DMS 273 treated with DMSO at 0.1 percent for 48 hours (cell line): ENCODE data around the gene CD3G.
A peak's percentile ranks its signal among the peaks of the same experiment; 100 is the strongest.

Source experiments
- DNase-seq: peaks from one replicate; lab custom pipeline; 2025; lab: John Stamatoyannopoulos, UW

The CD3G gene

DNA sequence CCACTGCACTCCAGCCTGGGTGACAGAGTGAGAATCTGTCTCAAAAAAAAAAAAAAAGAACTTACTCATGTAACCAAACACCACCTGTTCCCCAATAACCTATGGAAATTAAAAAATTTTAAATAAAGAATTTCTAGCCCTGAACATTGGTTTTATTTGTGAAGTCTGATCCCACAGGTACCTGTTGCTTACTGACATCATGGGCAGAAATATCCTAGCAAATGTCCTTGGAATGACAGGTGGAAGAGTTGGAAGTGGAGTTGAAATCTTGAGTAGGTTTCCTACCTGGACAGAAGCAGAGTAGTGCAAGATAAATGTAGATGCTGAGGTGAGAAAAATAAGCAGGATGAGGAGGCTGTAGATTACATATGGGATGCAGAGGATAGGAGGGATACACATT is 18.9 kb upstream of the CD3G start:
- DNase-seq = no peak

GRCh38 chr11:118328745-118329144 is 15.4 kb upstream of the CD3G start:
- DNase-seq = no peak

DNA sequence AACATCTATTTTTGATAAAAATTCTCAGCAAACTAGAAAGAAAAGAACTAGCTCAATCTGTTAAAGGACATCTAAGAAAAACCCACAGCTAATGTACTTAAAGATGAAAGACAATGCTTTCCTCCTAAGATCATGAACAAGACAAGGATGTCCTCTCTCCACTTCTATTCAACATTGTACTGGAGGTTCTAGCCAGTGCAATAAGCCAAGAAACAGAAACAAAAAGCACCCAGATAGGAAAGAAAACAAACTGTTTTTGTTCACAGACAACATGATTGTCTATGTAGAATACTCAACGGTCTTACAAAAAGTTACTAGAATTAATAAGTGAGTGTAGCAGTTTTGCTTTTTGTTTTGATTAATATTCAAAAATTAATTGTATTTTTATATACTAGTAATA is 9.4 kb upstream of the CD3G start:
- DNase-seq = no peak

DNA sequence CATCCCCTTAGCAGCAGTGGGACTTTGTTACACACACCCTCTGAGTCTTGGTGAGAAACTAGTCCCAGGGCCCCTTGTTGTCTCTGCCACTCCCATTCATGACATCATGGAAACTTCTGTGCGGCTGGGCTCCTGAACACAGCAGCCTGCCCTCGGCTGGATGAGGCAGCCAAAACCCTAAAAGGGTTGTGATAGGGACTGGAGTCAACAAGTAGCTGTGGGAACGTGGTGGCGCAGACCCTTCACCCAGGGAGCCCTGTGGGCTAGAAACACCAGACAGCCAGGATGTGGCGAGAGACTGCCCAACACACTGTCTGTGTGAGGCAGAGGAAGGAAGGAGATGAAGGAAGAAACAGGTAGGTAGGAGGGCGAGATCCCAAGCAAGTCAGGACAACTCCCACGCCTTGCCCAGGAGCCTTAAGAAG is 5.5 kb upstream of the CD3G start:
- DNase-seq = no peak

DNA sequence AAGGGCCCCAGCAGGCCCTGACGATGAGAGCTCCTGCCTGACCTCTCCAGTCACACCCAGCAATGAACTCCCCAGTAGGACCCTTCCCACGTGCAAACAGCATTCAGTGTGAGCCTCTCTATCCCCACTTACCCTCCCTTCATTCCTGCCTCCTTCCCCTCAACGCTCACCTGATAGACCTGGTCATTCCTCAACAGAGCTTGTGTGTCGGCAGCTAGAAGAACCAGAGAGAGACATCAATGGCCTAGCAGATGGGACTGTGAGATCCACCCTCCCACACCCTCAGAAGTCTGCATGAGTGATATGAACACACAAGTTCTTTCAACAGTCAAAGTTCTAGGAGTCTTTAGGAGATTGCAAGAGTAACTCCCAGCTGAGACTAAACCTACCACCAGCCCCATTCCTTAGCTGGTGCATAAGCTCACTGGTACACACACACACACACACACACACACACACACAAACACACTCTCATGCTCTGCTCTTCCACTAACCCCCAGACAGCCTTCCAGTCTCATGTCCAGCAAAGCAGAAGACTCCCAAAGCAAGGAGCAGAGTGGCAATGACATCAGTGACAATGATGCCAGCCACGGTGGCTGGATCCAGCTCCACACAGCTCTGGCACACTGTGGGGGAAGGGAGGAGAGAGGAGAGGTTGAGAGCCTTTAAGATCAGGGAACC is 4.7 kb upstream of the CD3G start:
- no peak for DNase-seq

DNA sequence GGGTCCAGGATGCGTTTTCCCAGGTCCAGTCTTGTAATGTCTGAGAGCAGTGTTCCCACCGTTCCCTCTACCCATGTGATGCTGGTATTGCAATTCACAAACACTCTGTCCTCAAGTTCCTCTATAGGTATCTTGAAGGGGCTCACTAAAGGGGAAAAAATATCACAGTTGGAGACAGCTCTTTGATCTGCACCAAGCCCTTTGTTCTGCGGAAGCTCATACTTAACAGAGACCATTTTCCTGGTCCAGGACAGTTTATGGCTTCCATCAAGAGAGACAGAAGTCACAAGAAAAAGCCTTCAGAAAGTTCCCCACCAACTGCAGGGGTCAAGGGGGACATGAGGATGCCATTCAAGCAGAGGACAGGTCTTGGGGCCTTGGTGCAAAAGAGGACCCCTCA is 3.7 kb upstream of the CD3G start:
- DNase-seq = no peak

GRCh38 chr11:118341261-118341660 is 2.9 kb upstream of the CD3G start:
- DNase-seq = no peak

- DNase-seq = no peak
Observed at GRCh38 chr11:118341815-118342489, 2.2 kb upstream of the CD3G start.

- no peak for DNase-seq
Observed at GRCh38 chr11:118342503-118343161, 1.5 kb upstream of the CD3G start, which contains the start of gene CD3D. TSS of gene CD3D (minus strand) at chr11:118342705. CDS start at chr11:118342607, 98 bp downstream.

DNA sequence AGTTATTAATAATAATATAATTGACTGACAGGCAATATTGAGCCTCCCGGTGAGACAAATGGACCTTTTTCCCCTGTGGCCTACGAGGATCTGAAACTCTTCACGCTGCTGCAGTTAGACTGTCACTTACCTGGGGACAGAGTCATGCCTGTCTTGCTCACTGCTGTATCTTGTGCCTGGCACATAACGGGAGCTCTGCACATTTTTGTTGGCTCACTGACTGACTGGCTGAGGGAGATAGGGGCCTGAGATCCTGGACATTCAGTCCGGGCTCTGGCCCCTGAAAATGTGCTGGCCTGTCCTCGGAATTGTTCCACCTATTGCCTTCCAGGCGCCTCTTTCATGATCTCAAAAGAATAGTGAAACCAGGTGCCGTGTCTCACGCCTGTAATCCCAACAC is 896 bp upstream of the CD3G start:
- DNase-seq = no peak

DNA sequence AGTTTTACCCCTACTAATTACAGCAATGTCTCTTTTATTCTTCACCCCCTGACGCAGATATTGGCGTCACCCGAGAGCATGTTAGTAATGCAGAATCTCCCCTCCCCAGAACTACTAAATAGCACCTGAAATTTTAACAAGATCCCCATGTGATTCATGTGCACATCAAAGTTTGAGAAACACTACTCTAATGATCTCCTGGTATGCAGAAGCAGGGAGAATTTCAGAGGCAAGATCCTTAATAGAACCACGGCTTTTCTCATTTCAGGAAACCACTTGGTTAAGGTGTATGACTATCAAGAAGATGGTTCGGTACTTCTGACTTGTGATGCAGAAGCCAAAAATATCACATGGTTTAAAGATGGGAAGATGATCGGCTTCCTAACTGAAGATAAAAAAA is 5.3 kb downstream of the CD3G start:
- DNase-seq = no peak

- DNase-seq = no peak
Observed at GRCh38 chr11:118353084-118353710, 9.1 kb downstream of the CD3G start.

DNA sequence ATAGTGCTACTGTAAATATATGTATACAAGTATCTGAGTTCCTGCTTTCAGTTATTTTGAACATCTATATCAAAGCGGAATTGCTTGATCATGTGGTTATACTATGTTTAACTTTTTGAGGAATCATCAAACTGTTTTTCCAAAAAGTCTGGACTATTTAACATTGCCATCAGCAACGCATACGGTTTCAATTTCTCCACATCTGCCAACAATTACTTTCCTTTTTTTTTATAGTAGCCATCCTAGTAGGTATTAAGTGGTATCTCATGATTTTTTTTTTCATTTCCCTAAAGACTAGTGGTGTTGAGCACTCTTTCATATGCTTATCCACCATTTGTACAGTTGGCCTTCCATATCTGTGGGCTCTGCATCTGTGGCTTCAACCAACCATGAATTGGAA is 13.9 kb downstream of the CD3G start:
- DNase-seq = no peak

GRCh38 chr11:118359295-118359958 is 15.3 kb downstream of the CD3G start, which contains the start of gene UBE4A:
TSS of gene UBE4A (plus strand) at chr11:118359600. CDS start at chr11:118365081, 5,481 bp downstream.
- DNase-seq = peak; percentile 71

- no peak for DNase-seq
Observed at GRCh38 chr11:118364956-118365615, 20.9 kb downstream of the CD3G start.

- no peak for DNase-seq
Observed at GRCh38 chr11:118366287-118366686, 22.1 kb downstream of the CD3G start.

DNA sequence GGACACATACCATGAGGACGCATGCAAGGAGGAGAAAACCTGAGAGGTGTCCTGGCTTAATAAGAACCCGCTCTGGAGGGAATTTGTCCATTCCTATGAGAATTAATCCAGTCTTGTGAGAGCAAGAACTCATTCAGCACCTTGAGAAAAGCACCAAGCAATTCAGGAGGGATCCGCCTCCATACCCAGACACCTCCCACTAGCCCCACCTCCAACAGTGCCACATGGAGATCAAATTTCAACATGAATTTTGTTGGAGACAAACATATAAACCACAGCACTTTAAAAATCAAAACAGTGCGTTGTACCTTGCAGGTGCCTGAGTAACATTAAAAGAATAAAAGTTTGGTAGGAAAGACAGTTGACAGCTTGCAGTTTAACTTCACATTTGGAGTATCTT is 26.6 kb downstream of the CD3G start:
- DNase-seq = no peak

- DNase-seq = no peak
Observed at GRCh38 chr11:118373263-118373662, 29.1 kb downstream of the CD3G start.

GRCh38 chr11:118373871-118374270 is 29.7 kb downstream of the CD3G start:
- DNase-seq = no peak

- no peak for DNase-seq
Observed at GRCh38 chr11:118374729-118375128, 30.6 kb downstream of the CD3G start.

DNA sequence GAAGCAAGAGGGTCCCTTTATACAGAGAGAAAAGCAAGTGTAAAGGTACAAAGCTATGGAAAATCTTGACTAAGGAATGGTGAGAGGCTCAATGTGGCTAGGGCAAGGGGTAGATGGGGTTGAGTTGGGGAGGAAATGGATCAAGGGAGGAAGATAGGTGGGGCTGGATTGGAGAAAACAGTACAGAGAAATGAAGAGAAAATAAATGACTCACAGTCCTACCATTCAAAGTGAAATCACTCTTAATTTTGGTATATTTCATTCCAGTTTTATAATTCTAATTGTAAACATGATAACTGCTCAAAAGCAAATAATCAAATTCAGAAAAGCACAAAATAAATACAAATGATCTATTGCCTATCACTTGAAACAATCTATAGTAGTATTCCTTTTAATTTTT is 31.8 kb downstream of the CD3G start:
- no peak for DNase-seq

DNA sequence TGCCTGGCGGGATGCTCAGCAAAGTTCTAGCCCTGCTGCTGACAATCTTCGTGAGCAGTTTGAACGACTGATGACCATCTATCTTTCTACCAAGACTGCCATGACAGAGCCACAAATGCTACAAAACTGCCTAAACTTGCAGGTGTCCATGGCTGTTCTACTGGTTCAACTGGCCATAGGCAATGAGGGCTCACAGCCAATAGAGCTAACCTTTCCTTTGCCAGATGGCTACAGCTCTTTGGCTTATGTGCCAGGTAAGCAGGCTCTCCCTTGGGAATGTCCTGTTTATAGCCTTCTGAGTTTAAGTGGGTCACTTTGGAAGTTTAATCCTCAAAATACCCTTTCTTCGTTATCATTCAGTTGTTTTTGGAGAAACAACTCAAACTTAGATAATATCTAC is 35.4 kb downstream of the CD3G start:
- DNase-seq = no peak
